Thyroid gland (tissue), 4 donors: ENCODE measurements around the gene PIK3CG.

Experiments used
- CTCF ChIP-seq, 6 experiments: fragments of 200-600 bp in 3 of 6; fragments of 450-650 bp in 3 of 6; sonication (generic) in 3 of 6; IDR thresholded peaks; one replicate each; pipeline ENCODE4 v1.5.1; 2016 to 2019; ENCODE audit warnings: antibody characterized with exemption in 6 of 6, mild to moderate bottlenecking in 2 of 6, inconsistent platforms in 1 of 6, moderate library complexity in 1 of 6
- POLR2A ChIP-seq, 2 donors: fragments of 450-650 bp; IDR thresholded peaks; one replicate each; pipeline ENCODE4 v1.6.1; 2017; ENCODE audit warnings: antibody characterized with exemption in 2 of 2, mild to moderate bottlenecking in 2 of 2, moderate library complexity in 1 of 2

DNA sequence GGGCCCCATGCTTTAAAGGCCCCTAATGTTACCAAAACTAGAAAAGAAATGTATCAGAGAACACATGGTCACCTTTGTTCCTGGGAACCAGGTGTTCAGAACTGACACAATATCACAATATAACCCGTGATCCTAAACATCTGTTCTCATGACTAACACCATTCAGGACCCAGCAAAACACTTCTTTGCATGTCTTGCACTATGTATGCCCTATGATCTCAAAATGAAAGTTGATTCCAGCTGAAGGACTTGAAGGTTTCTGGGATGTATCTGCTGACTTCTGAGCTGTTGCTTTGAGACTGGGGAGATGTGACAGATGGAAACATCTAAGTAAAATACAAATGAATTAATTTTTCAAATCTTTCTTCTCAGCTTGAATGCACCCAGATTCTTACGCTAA, 37.5 kb upstream of the PIK3CG start:
- TF ChIP-seq POLR2A (IDR thresholded peaks at IDR 0.05) (no peak), CTCF (IDR thresholded peaks at IDR 0.05) (no peak)
